GM19468 (cell line): ENCODE data around the gene ATAD3B.

Source experiments
- ATAC-seq: cut with Tn5 transposase; IDR thresholded peaks from one replicate; pipeline ENCODE4 v1.9.1; 2021; ENCODE audit warnings: mild to moderate bottlenecking, moderate library complexity, moderate number of reproducible peaks; ENCODE audit not compliant: unreplicated experiment; ENCODE audit errors: extremely low read depth

ATAD3B gene

GRCh38 chr1:1432274-1432950 lies 39.2 kb upstream of the ATAD3B start:
- no peak for ATAC-seq

- no peak for ATAC-seq
These were observed 38.4 kb upstream of the ATAD3B start for GRCh38 chr1:1432951-1433803.

DNA sequence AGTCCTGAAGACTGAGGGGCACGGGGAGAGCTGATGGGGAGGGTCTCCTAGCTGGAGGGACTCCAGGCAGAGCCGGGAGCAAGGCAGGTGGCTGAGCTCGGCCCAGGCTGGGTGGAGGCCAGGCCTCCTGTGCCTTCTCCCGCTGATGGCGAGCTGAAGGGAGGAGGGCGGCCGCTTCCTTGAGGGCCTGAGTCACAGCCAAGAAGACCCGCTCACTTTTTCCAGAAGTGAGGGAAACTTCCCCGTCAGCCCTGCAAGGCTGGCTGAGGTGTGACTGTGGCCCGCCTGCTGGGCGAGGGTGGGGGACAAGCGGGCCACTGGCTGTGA lies 37.8 kb upstream of the ATAD3B start:
- ATAC-seq: no peak

GRCh38 chr1:1434131-1434823 lies 37.3 kb upstream of the ATAD3B start:
- no peak for ATAC-seq

GRCh38 chr1:1434824-1435105 lies 36.8 kb upstream of the ATAD3B start:
- ATAC-seq: no peak

- no peak for ATAC-seq
These were observed 36.3 kb upstream of the ATAD3B start, which contains the start of gene VWA1 for GRCh38 chr1:1435106-1435903. Gene VWA1, plus strand, starts transcription at chr1:1435690. Its CDS starts 59 bp downstream, at chr1:1435749.

DNA sequence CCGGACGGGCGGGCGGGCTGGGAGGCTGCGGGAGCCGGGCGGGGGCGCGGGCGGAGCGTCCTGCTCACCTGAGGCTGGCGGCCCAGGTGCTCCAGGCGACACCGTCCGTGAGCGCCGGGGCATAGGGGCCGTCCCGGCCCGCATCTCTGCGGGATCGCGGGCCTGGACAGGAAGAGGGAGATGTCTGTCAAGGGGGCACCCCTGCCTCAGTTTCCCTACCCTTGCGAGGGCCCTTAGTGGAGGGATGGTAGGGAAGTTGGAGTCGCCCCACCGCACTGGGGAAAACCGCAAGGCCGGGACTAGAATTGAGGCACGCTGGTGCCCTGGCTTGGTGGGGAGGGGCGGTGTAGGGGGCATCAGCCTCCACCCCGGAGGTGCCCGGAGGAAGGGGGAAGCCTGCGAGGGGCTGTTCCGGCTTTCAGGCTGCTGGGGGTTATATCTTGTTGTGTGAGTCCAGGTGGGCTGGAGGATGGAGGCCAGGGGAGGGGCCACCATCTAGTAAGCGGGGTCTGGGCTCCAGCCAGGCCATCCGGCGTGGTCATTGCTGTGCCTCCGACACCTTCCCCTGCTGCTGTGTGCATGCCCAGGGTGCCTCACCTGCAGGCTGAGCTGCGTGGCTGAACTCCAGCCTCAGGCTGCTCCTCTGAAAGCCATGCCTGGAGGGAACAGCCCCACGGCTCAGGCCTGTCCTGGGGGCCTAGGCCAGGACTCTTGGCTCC lies 35.5 kb upstream of the ATAD3B start:
- ATAC-seq: no peak

GRCh38 chr1:1436630-1437032 lies 34.9 kb upstream of the ATAD3B start:
- no peak for ATAC-seq

DNA sequence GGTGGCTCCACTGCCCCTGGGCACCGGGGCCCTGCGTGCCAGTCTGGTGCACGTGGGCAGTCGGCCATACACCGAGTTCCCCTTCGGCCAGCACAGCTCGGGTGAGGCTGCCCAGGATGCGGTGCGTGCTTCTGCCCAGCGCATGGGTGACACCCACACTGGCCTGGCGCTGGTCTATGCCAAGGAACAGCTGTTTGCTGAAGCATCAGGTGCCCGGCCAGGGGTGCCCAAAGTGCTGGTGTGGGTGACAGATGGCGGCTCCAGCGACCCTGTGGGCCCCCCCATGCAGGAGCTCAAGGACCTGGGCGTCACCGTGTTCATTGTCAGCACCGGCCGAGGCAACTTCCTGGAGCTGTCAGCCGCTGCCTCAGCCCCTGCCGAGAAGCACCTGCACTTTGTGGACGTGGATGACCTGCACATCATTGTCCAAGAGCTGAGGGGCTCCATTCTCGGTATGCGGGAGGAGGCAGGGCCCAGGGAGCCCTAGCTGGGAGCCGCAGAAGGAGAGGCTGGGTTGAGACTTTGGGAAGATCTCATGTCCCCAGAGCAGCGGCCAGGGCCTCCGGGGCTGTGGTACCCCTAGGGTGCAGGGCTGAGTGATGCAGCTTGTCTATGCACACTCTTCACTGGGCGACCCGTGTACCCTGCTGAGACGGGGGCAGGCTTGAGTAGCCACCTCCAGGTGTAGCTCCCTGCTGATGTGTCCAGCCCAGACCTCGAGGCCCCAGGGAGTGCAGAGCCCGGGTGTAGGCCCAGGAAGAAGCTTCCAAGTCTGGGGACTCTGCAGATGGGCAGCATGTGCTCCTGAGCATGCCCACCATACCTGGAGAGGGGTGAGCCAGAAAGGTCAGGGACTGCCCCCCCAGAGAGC lies 34.3 kb upstream of the ATAD3B start:
- no peak for ATAC-seq

DNA sequence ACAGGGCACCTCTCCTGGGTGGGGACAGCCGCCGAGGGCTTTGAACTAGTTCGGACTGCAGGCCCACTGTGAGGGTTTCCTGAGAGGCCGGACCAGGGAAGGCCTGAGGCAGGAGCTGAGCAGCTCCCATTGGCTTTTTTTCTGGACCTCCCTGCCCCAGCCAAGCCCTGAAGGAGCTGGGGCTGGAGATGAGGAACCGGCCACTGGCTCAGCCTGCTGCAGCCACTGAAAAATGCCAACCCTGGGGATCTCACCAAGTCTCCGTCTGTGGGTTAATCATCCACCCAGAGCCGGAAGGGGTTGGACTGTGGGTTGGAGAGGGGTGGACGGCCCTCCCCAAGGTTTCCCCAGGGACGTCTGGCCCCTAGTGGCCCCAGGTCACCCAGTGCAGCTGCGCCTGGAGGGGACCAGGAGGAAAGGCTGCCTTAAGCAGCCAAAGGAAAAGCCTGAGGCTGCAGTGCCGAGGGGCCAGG lies 33.6 kb upstream of the ATAD3B start:
- no peak for ATAC-seq

GRCh38 chr1:1438531-1439381 lies 32.8 kb upstream of the ATAD3B start:
- ATAC-seq: no peak

DNA sequence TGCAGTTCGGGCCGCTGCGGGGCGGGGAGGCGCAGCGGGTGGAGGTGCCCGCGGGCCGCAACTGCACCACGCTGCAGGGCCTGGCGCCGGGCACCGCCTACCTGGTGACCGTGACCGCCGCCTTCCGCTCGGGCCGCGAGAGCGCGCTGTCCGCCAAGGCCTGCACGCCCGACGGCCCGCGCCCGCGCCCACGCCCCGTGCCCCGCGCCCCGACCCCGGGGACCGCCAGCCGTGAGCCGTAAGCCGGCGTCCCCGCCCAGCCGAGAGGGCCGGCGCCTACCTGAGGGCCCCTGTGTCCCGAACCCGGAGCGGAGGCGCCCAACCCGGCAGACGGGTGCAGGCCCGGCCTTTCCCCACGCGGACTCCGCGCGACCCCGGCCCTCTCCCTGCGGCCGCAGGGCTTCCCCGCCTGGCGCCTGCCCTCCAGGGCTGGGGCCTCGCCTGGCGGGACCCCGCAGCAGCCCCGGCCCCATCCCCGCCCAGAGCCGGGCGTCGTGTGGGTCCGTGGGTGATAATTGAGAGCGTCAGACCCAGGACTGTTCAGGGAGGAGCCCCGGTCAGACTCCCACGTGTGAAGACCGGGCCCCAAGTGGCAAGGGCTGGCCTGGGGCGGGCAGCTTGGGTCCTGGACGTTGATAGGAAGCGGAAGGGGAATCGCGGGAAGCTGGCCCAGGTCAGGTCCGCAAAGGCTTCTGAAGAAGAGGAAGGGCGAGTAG lies 31.9 kb upstream of the ATAD3B start:
- no peak for ATAC-seq

- no peak for ATAC-seq
These were observed 31.1 kb upstream of the ATAD3B start for GRCh38 chr1:1440262-1441001.

DNA sequence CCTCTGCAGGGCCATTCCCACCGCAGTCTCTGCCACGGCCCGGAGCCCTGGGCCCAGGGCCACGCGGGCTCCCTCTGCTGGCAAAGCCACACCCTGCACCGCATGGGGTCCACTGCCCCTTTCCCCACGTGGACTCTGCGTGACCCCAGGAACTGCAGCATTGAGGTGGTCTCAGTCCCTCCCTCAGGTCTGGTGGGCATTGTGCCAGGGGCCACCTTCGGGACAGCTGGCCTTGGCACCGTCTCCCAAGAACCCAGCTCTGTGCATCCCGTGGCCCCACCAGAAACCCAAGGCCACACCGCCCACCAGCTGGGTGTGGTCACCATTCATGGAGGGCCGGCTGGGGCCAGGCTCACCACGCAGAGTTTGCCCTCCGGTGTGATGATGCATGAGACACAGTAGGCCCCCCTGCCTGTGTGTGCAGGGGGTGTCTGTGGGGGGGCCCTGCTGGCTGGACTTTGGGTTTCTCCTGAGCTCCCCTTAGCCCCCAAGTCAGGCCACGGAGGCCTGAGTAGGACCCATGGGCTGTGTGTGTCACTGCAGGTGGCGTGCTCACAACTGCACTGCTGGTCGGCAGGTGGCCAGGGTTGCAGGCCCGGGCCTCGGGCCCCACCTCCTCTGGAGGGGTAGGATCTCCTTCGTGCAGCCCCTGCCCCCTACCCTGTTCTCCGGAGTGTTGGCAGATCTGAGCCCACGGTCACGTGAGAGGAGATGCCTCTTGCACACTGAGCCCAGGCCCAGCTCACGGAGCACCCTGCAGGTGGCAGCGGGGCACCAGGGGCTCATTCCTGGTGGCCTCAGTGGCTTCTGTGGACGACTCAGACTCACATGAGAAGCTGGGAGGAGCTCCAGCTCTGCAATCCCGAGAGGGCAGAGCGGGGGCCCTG lies 30.3 kb upstream of the ATAD3B start:
- ATAC-seq: no peak

- ATAC-seq: no peak
These were observed 29.3 kb upstream of the ATAD3B start for GRCh38 chr1:1442069-1442770.
